ENCODE data around the gene TBC1D9B. TPM values are rescaled to one million over a fixed set of nuclear protein-coding genes. Genes with fewer than 3 reads are reported as not detected.

TBC1D9B gene
- total RNA-seq, 1 donor from 2014 or later = 125 TPM

DNA sequence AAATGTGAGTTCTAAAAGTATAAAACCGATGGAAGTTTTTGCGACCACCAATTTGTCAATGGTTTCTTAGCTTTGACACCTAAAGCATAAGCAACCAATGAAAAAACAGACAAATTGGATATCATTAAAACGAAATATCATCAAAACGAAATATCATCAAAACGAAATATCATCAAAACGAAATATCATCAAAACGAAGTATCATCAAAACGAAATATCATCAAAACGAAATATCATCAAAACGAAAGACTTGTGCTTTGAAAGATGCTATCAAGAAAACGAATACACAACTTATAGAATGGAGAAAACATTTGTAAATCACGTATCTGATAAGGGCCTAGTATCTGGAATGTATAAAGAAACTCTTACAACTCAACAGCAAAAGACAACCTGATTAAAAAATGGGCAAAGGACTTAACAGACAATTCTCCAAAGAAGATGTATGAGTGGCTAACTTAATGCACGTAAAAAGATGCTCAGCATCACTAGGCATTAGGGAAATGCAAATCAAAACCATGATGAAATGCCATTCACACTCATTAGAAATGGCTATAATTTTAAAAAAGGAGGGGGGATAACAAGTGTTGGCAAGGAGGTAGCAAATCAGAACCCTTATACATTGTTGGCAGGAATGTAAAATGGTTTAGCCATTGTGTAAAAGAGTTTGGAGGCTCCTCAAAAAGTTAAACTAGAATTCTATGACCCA lies 29.4 kb upstream of the TBC1D9B start:
- TF ChIP-seq, protein P1, sequence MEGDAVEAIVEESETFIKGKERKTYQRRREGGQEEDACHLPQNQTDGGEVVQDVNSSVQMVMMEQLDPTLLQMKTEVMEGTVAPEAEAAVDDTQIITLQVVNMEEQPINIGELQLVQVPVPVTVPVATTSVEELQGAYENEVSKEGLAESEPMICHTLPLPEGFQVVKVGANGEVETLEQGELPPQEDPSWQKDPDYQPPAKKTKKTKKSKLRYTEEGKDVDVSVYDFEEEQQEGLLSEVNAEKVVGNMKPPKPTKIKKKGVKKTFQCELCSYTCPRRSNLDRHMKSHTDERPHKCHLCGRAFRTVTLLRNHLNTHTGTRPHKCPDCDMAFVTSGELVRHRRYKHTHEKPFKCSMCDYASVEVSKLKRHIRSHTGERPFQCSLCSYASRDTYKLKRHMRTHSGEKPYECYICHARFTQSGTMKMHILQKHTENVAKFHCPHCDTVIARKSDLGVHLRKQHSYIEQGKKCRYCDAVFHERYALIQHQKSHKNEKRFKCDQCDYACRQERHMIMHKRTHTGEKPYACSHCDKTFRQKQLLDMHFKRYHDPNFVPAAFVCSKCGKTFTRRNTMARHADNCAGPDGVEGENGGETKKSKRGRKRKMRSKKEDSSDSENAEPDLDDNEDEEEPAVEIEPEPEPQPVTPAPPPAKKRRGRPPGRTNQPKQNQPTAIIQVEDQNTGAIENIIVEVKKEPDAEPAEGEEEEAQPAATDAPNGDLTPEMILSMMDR (IDR thresholded peaks at IDR 0.05) = no peak
- no peak for TF ChIP-seq POLR2AphosphoS5 (IDR thresholded peaks at IDR 0.05; ENCODE audit: insufficient read depth in 1 of 2, low read depth in 1 of 2)
- no peak for TF ChIP-seq POLR2A (IDR thresholded peaks at IDR 0.05)
- no peaks in the 10 kb centered on the region for H3K9me3 ChIP-seq
- H3K4me3 ChIP-seq = no peak overlapping the region
- intact Hi-C loops (cut with DNase I) = no loop called here
- no peaks in the 10 kb centered on the region for H3K27me3 ChIP-seq
- no peaks in the 10 kb centered on the region for H3K4me1 ChIP-seq
- no peaks in the 10 kb centered on the region for H3K36me3 ChIP-seq
- no peak overlapping the region for H3K27ac ChIP-seq
- no peak for DNase-seq (ENCODE audit: extremely low spot score in 2 of 2)

DNA sequence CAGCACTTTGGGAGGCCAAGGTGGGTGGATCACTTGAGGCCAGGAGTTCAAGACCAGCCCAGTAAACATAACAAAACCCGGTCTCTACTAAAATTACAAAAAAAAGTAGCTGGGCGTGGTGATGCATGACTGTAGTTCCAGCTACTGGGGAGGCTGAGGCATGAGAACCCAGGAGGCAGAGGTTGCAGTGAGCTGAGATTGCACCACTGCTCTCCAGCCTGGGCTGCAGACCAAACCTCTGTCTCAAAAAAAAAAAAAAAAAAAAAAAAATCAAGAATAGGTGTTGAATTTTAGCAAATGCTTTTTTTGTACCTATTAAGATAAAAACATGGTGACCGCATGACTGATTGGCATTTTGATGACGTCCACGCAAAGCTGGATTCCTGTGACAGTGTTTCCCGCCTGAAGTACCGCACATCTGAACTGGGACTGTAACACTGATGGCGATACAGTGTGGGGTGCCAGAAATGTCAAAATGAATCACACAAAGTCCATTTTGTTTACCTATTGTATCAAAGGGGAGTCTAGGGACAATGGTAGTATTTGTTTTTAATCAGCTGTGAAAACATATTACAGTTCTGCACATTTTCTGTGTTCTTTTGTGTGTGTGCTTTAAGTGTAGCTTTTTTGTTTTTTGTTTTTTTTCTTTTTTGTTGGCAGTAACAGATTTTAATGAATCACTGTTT lies 23.2 kb upstream of the TBC1D9B start:
- Histone ChIP-seq H3K4me3 (no peak overlapping the region), H3K4me1 (no peaks in the 10 kb centered on the region), H3K27me3 (no peaks in the 10 kb centered on the region), H3K36me3 (no peaks in the 10 kb centered on the region), H3K9me3 (no peaks in the 10 kb centered on the region), H3K27ac (no peak overlapping the region)
- intact Hi-C loops (cut with DNase I) = no loop called here
- TF ChIP-seq, protein P1 (IDR thresholded peaks at IDR 0.05) = no peak
- TF ChIP-seq POLR2AphosphoS5 (IDR thresholded peaks at IDR 0.05; ENCODE audit: insufficient read depth in 1 of 2, low read depth in 1 of 2) (no peak), POLR2A (IDR thresholded peaks at IDR 0.05) (no peak)
- no peak for DNase-seq (ENCODE audit: extremely low spot score in 2 of 2)

DNA sequence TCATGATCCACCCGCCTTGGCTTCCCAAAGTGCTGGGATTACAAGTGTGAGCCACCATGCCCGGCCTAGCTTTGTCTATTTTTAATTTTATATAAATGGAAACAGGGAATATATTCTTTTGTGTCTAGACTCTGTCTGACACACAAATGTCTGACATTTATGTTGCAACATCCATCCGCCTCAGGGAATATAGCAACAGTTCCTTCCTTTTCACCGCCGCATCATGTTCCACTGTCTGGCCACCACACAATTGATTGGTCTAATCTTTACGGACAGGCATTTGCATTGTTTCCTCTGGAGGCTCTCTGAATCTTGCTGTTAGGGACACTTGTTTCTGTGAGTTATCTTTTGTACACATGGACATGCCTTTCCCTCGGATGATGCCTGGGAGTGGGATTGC lies 20.1 kb upstream of the TBC1D9B start:
- H3K9me3 ChIP-seq = no peaks in the 10 kb centered on the region
- TF ChIP-seq, protein P1 (IDR thresholded peaks at IDR 0.05) = no peak
- TF ChIP-seq POLR2AphosphoS5 (IDR thresholded peaks at IDR 0.05; ENCODE audit: insufficient read depth in 1 of 2, low read depth in 1 of 2) = no peak
- no peak for TF ChIP-seq POLR2A (IDR thresholded peaks at IDR 0.05)
- H3K4me1 ChIP-seq = no peaks in the 10 kb centered on the region
- intact Hi-C loops (cut with DNase I) = no loop called here
- no peak for DNase-seq (ENCODE audit: extremely low spot score in 2 of 2)
- no peaks in the 10 kb centered on the region for H3K36me3 ChIP-seq
- H3K4me3 ChIP-seq = no peak overlapping the region
- H3K27me3 ChIP-seq = no peaks in the 10 kb centered on the region
- no peak overlapping the region for H3K27ac ChIP-seq

DNA sequence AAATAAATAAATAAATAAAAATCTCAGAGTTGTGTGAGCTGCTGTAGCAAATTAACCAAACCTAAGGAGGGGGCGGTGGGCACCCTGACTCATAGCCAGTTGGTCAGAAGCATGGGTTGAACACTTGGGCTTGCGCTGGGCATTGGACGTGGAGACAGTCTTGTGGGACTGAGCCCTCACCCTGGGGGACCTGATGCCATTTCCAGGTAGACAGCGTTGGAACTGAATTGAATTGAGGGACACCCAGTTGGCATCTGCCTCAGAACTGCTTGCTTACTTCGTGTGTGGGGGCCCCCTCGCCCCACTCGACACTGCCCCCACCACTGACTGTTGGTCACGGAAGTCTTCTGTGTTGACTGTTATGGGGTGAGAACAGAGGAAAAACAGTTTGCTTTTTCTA lies 19.0 kb upstream of the TBC1D9B start:
- Histone ChIP-seq H3K9me3 (no peaks in the 10 kb centered on the region), H3K27me3 (no peaks in the 10 kb centered on the region), H3K4me3 (no peak overlapping the region), H3K36me3 (no peaks in the 10 kb centered on the region), H3K27ac (no peak overlapping the region), H3K4me1 (no peaks in the 10 kb centered on the region)
- intact Hi-C loops (cut with DNase I) = no loop called here
- TF ChIP-seq, protein P1 (IDR thresholded peaks at IDR 0.05) = no peak
- TF ChIP-seq POLR2A (IDR thresholded peaks at IDR 0.05) (no peak), POLR2AphosphoS5 (IDR thresholded peaks at IDR 0.05; ENCODE audit: insufficient read depth in 1 of 2, low read depth in 1 of 2) (no peak)
- no peak for DNase-seq (ENCODE audit: extremely low spot score in 2 of 2)

DNA sequence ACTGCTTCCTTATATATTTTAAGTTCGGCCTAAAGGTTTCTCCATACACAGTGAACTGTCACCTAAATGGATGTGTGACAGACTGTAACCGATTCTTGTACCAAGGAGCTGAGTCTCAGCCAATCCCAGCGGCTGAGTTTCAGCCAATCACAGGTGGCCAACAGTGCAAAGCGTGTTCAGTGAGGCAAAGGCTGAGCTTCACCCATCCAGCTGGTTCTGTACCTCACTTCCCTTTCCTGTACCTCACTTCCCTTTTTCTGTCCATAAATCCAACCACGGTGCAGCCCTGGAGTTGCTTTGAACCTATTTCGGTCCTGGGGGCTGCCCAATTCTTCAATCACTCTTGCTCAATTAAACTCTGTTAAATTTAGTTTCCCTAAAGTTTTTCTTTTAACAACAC lies 15.7 kb upstream of the TBC1D9B start:
- intact Hi-C loops (cut with DNase I) = no loop called here
- TF ChIP-seq POLR2A (IDR thresholded peaks at IDR 0.05) = no peak
- TF ChIP-seq, protein P1 (IDR thresholded peaks at IDR 0.05) = no peak
- Histone ChIP-seq H3K27me3 (no peaks in the 10 kb centered on the region), H3K4me1 (no peaks in the 10 kb centered on the region), H3K9me3 (no peaks in the 10 kb centered on the region), H3K4me3 (no peak overlapping the region), H3K36me3 (no peaks in the 10 kb centered on the region), H3K27ac (no peak overlapping the region)
- no peak for DNase-seq (ENCODE audit: extremely low spot score in 2 of 2)

Data from vagina (tissue), 2 donors.